Glomerular endothelial cell (primary cell): ENCODE results near the gene DMRTC1. TPM values are rescaled to one million over a fixed set of nuclear protein-coding genes. Genes with fewer than 3 reads are reported as not detected.

Experiments
- total RNA-seq: library from RNA; depleted of rRNA; stranded (reverse); fragments of >200 nt; gene quantifications from 2 replicates; pipeline ENCODE4 v1.2.3, GENCODE V29; 2015

Gene DMRTC1
- total RNA-seq, 1 donor from 2014 or later = not detected

Other genes starting within 250 kb of the DMRTC1 start
- 3.4 and 3.7 TPM in 2 replicates for gene PHKA1, start 229.5 kb downstream of the DMRTC1 start, total RNA-seq
- gene DMRTC1B, start 166.9 kb downstream of the DMRTC1 start, total RNA-seq = not detected in 2 replicates
- gene FAM236B, start 161.2 kb downstream of the DMRTC1 start, total RNA-seq = not detected in 2 replicates
- gene FAM236D, start 135.6 kb downstream of the DMRTC1 start, total RNA-seq = not detected in 2 replicates
- not detected in 2 replicates for gene FAM236C, start 31.2 kb downstream of the DMRTC1 start, total RNA-seq
- gene FAM236A, start 5.6 kb downstream of the DMRTC1 start, total RNA-seq = not detected in 2 replicates
- gene PABPC1L2B, start 59.1 kb upstream of the DMRTC1 start, total RNA-seq = not detected in 2 replicates
- not detected in 2 replicates for gene PABPC1L2A, start 135.7 kb upstream of the DMRTC1 start, total RNA-seq